A549 (cell line): ENCODE data around the gene RSRC1. TPM values are rescaled to one million over a fixed set of nuclear protein-coding genes. Genes with fewer than 3 reads are reported as not detected.
"Not testable (repeated sequence)": the region's sequence is repeated elsewhere in the genome, so short reads cannot be mapped to it uniquely, and the experiment has no call there.

Experiments
- ATAC-seq, 2 experiments: fragments of 200-7000 bp in 1 of 2; fragments of >200 bp in 1 of 2; cut with Nextera tagmentation in 1 of 2; cut with Tn5 transposase in 1 of 2; 3 replicates each; pipeline versions ENCODE4 v1.8.0 to v1.9.1; 2018 to 2020; ENCODE audit warnings: mild to moderate bottlenecking in 1 of 2, moderate library complexity in 1 of 2
- CTCF ChIA-PET: fragments of 300-600 bp; sonication (Branson Sonifier 250); formaldehyde crosslinking; extraction: SDS; loops from one replicate; lab custom pipeline; 2021; ENCODE audit warnings: antibody characterized with exemption, inconsistent platforms; lab: Yijun Ruan, JAX
- POLR2A ChIA-PET: fragments of 350-600 bp; formaldehyde crosslinking; extraction: SDS; loops from one replicate; lab custom pipeline; 2021; ENCODE audit warnings: antibody characterized with exemption, inconsistent platforms; lab: Yijun Ruan, JAX
- DNase-seq, 2 experiments: peaks; one replicate each; pipeline versions ENCODE4 v3.0.0 to v3.0.0-alpha.2; 2011 to 2016; ENCODE audit warnings: low read depth in 1 of 2, low spot score in 1 of 2
- FAIRE-seq: peaks from 2 replicates; lab custom pipeline; 2011; peaks lifted over from hg19 to GRCh38; lab: Jason Lieb, UNC
- H3K27ac ChIP-seq, 2 experiments: fragments of >200 bp; sonication (Bioruptor Twin); formaldehyde crosslinking; 3 replicates each; pipeline ENCODE4 v1.5.1; 2016 to 2017
- H3K4me1 ChIP-seq: fragments of >200 bp; sonication (Bioruptor Twin); formaldehyde crosslinking; 3 replicates; pipeline ENCODE4 v1.6.1; 2016
- H3K4me2 ChIP-seq: fragments of >200 bp; sonication (Bioruptor Twin); formaldehyde crosslinking; 3 replicates; pipeline ENCODE4 v1.6.1; 2016
- H3K4me3 ChIP-seq: fragments of >200 bp; sonication (Bioruptor Twin); formaldehyde crosslinking; 3 replicates; pipeline ENCODE4 v1.5.1; 2016
- H3K9me3 ChIP-seq: fragments of >200 bp; sonication (Bioruptor Twin); formaldehyde crosslinking; 3 replicates; pipeline ENCODE4 v1.6.1; 2016
- BHLHE40 ChIP-seq: IDR thresholded peaks from 2 replicates; pipeline ENCODE4 v1.6.1; 2012; ENCODE audit warnings: low read depth, low read length, inconsistent platforms
- CBX8 ChIP-seq: fragments of 200-600 bp; sonication (generic); IDR thresholded peaks from 2 replicates; pipeline ENCODE4 v1.6.1; 2016
- CEBPB ChIP-seq, 2 experiments: fragments of >200 bp in 1 of 2; sonication (Bioruptor Twin) in 1 of 2; formaldehyde crosslinking in 1 of 2; IDR thresholded peaks; 2 replicates each; pipeline ENCODE4 v1.6.1; 2012 to 2016
- CHD2 ChIP-seq: fragments of 150-350 bp; IDR thresholded peaks from 2 replicates; pipeline ENCODE4 v1.6.1; 2014; ENCODE audit warnings: low read length; ENCODE audit not compliant: partially characterized antibody
- FOSB ChIP-seq: fragments of 250-450 bp; sonication (Bioruptor Pico); IDR thresholded peaks from 2 replicates; pipeline ENCODE4 v1.5.0; 2020; ENCODE audit warnings: mild to moderate bottlenecking, moderate library complexity
- HDAC2 ChIP-seq: fragments of 200-600 bp; sonication (generic); IDR thresholded peaks from 2 replicates; pipeline ENCODE4 v1.6.1; 2016
- HOXB5 ChIP-seq: fragments of 250-450 bp; sonication (Bioruptor Pico); IDR thresholded peaks from 2 replicates; pipeline ENCODE4 v1.5.0; 2020; ENCODE audit warnings: mild to moderate bottlenecking, moderate library complexity
- JUNB ChIP-seq: fragments of >200 bp; sonication (Bioruptor Twin); formaldehyde crosslinking; IDR thresholded peaks from 2 replicates; pipeline ENCODE4 v1.6.1; 2016
- KDM5A ChIP-seq: fragments of 200-600 bp; sonication (generic); IDR thresholded peaks from 2 replicates; pipeline ENCODE4 v1.6.1; 2016; ENCODE audit warnings: antibody characterized with exemption, mild to moderate bottlenecking
- NFE2L2 ChIP-seq: fragments of 150-350 bp; conservative IDR thresholded peaks from 2 replicates; pipeline ENCODE4 v1.6.1; 2014; ENCODE audit warnings: low read length
- RFX5 ChIP-seq: fragments of 450-650 bp; IDR thresholded peaks from 2 replicates; pipeline ENCODE4 v1.7.1; 2014; ENCODE audit warnings: antibody characterized with exemption, mild to moderate bottlenecking, moderate library complexity
- SMC3 ChIP-seq: fragments of >200 bp; sonication (Bioruptor Twin); formaldehyde crosslinking; IDR thresholded peaks from 3 replicates; pipeline ENCODE4 v1.6.1; 2018; ENCODE audit warnings: inconsistent platforms
- ZFP36 ChIP-seq: fragments of 450-650 bp; IDR thresholded peaks from 2 replicates; pipeline ENCODE4 v1.6.1; 2014; ENCODE audit warnings: borderline replicate concordance; ENCODE audit not compliant: partially characterized antibody
- ZSCAN20 ChIP-seq: fragments of 250-450 bp; sonication (Bioruptor Pico); IDR thresholded peaks from 2 replicates; pipeline ENCODE4 v1.8.0; 2022; ENCODE audit warnings: mild to moderate bottlenecking, moderate library complexity
- WGBS: methylation state at CpG from one replicate; pipeline ENCODE4 v1.1.6; 2017; ENCODE audit errors: missing lambda C conversion rate; 5-methylcytosine and 5-hydroxymethylcytosine counted together
- polyA plus RNA-seq, 4 experiments: library from polyadenylated mRNA; depleted of rRNA in 3 of 4; stranded (reverse); fragments of >200 nt; fragmentation: RNase III in 1 of 4; extraction: RNeasy Plus Mini Kit Qiagen cat#74134 plus additional on column Dnase treatment in 1 of 4; gene quantifications; 2 replicates in 3 of 4; 3 replicates in 1 of 4; pipeline ENCODE4 v1.2.3, GENCODE V29; 2011 to 2017
- TF ChIP-seq, protein P1 (sequence below): fragments of 200-600 bp; sonication (generic); IDR thresholded peaks from 2 replicates; pipeline ENCODE4 v1.6.1; 2016; ENCODE audit warnings: antibody characterized with exemption, mild to moderate bottlenecking, moderate library complexity
- TF ChIP-seq, protein P2 (sequence below): fragments of 250-450 bp; sonication (Bioruptor Pico); IDR thresholded peaks from 2 replicates; pipeline ENCODE4 v1.5.0; 2020; ENCODE audit warnings: low read depth, mild to moderate bottlenecking, moderate library complexity
- TF ChIP-seq, protein P3 (sequence below): IDR thresholded peaks from 2 replicates; pipeline ENCODE4 v1.6.1; 2012; ENCODE audit warnings: low read depth, borderline replicate concordance
- TF ChIP-seq, protein P4 (sequence below): fragments of >200 bp; sonication (Bioruptor Twin); formaldehyde crosslinking; IDR thresholded peaks from 3 replicates; pipeline ENCODE4 v1.5.1; 2016
- TF ChIP-seq, protein P5 (sequence below): fragments of >200 bp; sonication (Bioruptor Twin); formaldehyde crosslinking; IDR thresholded peaks from 2 replicates; pipeline ENCODE4 v1.6.1; 2016

The RSRC1 gene
- polyA plus RNA-seq, 2 of the 4 experiments (the other 2 are of a cell fraction), result 17.5 to 52.2 TPM

DNA sequence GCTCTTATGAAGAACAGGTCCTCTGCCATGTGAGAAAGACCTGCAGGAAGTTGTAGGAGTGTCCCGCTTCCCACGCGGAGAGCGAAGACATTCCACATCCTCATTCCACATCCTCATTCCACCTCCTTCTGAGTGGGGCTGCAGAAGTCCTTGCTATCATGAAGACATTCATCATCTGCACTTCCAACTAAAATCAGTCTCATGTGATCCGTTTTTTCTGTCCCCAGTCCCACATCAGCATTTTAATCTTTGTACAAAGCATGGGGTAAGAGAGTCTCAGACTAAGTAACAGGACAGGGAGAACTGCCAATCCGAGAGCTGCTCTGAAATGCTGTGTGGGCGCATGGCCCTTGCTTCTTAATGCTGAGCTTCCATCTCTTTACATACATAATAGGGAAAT, 227.2 kb downstream of the RSRC1 start (continued):
- TF ChIP-seq, protein P1, sequence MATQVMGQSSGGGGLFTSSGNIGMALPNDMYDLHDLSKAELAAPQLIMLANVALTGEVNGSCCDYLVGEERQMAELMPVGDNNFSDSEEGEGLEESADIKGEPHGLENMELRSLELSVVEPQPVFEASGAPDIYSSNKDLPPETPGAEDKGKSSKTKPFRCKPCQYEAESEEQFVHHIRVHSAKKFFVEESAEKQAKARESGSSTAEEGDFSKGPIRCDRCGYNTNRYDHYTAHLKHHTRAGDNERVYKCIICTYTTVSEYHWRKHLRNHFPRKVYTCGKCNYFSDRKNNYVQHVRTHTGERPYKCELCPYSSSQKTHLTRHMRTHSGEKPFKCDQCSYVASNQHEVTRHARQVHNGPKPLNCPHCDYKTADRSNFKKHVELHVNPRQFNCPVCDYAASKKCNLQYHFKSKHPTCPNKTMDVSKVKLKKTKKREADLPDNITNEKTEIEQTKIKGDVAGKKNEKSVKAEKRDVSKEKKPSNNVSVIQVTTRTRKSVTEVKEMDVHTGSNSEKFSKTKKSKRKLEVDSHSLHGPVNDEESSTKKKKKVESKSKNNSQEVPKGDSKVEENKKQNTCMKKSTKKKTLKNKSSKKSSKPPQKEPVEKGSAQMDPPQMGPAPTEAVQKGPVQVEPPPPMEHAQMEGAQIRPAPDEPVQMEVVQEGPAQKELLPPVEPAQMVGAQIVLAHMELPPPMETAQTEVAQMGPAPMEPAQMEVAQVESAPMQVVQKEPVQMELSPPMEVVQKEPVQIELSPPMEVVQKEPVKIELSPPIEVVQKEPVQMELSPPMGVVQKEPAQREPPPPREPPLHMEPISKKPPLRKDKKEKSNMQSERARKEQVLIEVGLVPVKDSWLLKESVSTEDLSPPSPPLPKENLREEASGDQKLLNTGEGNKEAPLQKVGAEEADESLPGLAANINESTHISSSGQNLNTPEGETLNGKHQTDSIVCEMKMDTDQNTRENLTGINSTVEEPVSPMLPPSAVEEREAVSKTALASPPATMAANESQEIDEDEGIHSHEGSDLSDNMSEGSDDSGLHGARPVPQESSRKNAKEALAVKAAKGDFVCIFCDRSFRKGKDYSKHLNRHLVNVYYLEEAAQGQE, result no peak

- no peak for ATAC-seq
- H3K27ac ChIP-seq, result no peak overlapping the region
- no peak for TF ChIP-seq JUNB
- TF ChIP-seq, protein P2, sequence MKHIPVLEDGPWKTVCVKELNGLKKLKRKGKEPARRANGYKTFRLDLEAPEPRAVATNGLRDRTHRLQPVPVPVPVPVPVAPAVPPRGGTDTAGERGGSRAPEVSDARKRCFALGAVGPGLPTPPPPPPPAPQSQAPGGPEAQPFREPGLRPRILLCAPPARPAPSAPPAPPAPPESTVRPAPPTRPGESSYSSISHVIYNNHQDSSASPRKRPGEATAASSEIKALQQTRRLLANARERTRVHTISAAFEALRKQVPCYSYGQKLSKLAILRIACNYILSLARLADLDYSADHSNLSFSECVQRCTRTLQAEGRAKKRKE, result no peak
- no peak for TF ChIP-seq KDM5A
- no peak for TF ChIP-seq SMC3
- TF ChIP-seq, protein P3, sequence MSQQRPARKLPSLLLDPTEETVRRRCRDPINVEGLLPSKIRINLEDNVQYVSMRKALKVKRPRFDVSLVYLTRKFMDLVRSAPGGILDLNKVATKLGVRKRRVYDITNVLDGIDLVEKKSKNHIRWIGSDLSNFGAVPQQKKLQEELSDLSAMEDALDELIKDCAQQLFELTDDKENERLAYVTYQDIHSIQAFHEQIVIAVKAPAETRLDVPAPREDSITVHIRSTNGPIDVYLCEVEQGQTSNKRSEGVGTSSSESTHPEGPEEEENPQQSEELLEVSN, result no peak
- no peak for TF ChIP-seq CHD2
- no peak overlapping the region for H3K4me3 ChIP-seq
- no peak for FAIRE-seq
- ChIA-PET CTCF (no interaction called here), POLR2A (no interaction called here)
- H3K9me3 ChIP-seq, result no peaks in the 10 kb centered on the region
- no peak for DNase-seq
- no peak overlapping the region for H3K4me2 ChIP-seq
- no peaks in the 10 kb centered on the region; the same call in 2 of the 3 replicates for H3K4me1 ChIP-seq
These were observed 229.7 kb downstream of the RSRC1 start for GRCh38 chr3:158339638-158340037.

- not testable (repeated sequence) for H3K4me1 ChIP-seq
These were observed 231.1 kb downstream of the RSRC1 start for GRCh38 chr3:158340951-158341350.

GRCh38 chr3:158347966-158348365, 238.1 kb downstream of the RSRC1 start:
- TF ChIP-seq HOXB5 (CRISPR knock-in tag) (no peak), FOSB (CRISPR knock-in tag) (no peak), BHLHE40 (no peak), JUNB (no peak), ZSCAN20 (CRISPR knock-in tag) (no peak), RFX5 (no peak), HDAC2 (no peak), CBX8 (no peak), NFE2L2 (no peak), CEBPB (IDR thresholded peaks at IDR 0.05) (no peak), ZFP36 (no peak), CHD2 (no peak)
- TF ChIP-seq, protein P3, result no peak
- TF ChIP-seq, protein P4, sequence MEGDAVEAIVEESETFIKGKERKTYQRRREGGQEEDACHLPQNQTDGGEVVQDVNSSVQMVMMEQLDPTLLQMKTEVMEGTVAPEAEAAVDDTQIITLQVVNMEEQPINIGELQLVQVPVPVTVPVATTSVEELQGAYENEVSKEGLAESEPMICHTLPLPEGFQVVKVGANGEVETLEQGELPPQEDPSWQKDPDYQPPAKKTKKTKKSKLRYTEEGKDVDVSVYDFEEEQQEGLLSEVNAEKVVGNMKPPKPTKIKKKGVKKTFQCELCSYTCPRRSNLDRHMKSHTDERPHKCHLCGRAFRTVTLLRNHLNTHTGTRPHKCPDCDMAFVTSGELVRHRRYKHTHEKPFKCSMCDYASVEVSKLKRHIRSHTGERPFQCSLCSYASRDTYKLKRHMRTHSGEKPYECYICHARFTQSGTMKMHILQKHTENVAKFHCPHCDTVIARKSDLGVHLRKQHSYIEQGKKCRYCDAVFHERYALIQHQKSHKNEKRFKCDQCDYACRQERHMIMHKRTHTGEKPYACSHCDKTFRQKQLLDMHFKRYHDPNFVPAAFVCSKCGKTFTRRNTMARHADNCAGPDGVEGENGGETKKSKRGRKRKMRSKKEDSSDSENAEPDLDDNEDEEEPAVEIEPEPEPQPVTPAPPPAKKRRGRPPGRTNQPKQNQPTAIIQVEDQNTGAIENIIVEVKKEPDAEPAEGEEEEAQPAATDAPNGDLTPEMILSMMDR, result no peak
- TF ChIP-seq, protein P5, sequence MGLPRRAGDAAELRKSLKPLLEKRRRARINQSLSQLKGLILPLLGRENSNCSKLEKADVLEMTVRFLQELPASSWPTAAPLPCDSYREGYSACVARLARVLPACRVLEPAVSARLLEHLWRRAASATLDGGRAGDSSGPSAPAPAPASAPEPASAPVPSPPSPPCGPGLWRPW, result no peak
- TF ChIP-seq, protein P2, result no peak
- ChIA-PET POLR2A (no interaction called here), CTCF (no interaction called here)
- Histone ChIP-seq H3K4me2 (no peak overlapping the region), H3K27ac (no peak overlapping the region), H3K4me3 (no peak overlapping the region), H3K4me1 (no peaks in the 10 kb centered on the region), H3K9me3 (no peaks in the 10 kb centered on the region)
- WGBS, result 50% methylated on average over 1 of the region's 1 CpG
- ATAC-seq, result no peak
- no peak for FAIRE-seq
- no peak for DNase-seq

More at GRCh38 chr3:158340951-158341350, 231.1 kb downstream of the RSRC1 start:
- CTCF ChIA-PET, H3K9me3 ChIP-seq, H3K4me2 ChIP-seq, H3K27ac ChIP-seq, H3K4me3 ChIP-seq, FAIRE-seq, POLR2A ChIA-PET, DNase-seq, ATAC-seq: not testable (repeated sequence)
- 94% methylated on average over 2 of the region's 2 CpGs for WGBS
